Endodermal cell (in vitro differentiated cells): ENCODE measurements around the gene TPK1. TPM values are rescaled to one million over a fixed set of nuclear protein-coding genes. Genes with fewer than 3 reads are reported as not detected.

ENCODE experiments used
- DNase-seq: peaks from one replicate; pipeline ENCODE4 v3.0.0-alpha.2; 2017
- H3K27ac ChIP-seq: 2 replicates; pipeline ENCODE4 v1.5.1; 2013; ENCODE audit warnings: mild to moderate bottlenecking, low read depth, low read length, moderate library complexity
- H3K27me3 ChIP-seq: 2 replicates; pipeline ENCODE4 v1.6.1; 2013; ENCODE audit warnings: mild to moderate bottlenecking, low read length, moderate library complexity; ENCODE audit not compliant: insufficient read depth, control insufficient read depth, poor library complexity, severe bottlenecking
- H3K36me3 ChIP-seq: 2 replicates; pipeline ENCODE4 v1.7.0; 2013; ENCODE audit warnings: mild to moderate bottlenecking, low read length, moderate library complexity; ENCODE audit not compliant: control insufficient read depth, insufficient read depth
- H3K4me1 ChIP-seq: one replicate; pipeline ENCODE4 v1.7.0; 2013; ENCODE audit warnings: low read length; ENCODE audit not compliant: control insufficient read depth, insufficient read depth
- H3K4me3 ChIP-seq: 2 replicates; pipeline ENCODE4 v1.5.1; 2013; ENCODE audit warnings: mild to moderate bottlenecking, low read length, moderate library complexity
- H3K9ac ChIP-seq: 2 replicates; pipeline ENCODE4 v1.6.1; 2013; ENCODE audit warnings: mild to moderate bottlenecking, low read length, moderate library complexity; ENCODE audit not compliant: poor library complexity, severe bottlenecking; ENCODE audit errors: extremely low read depth
- H3K9me3 ChIP-seq: 2 replicates; pipeline ENCODE4 v1.6.1; 2013; ENCODE audit warnings: mild to moderate bottlenecking, low read length, moderate library complexity; ENCODE audit not compliant: control insufficient read depth
- H3K27ac Mint-ChIP-seq: 2 replicates; pipeline ENCODE4 v1.8.0; 2020; ENCODE audit warnings: mixed read lengths
- H3K27me3 Mint-ChIP-seq: 2 replicates; pipeline ENCODE4 v1.8.0; 2021; ENCODE audit warnings: mild to moderate bottlenecking, mixed read lengths; ENCODE audit not compliant: insufficient read depth
- H3K36me3 Mint-ChIP-seq: 2 replicates; pipeline ENCODE4 v1.8.0; 2020; ENCODE audit warnings: low read depth, mixed read lengths
- H3K4me1 Mint-ChIP-seq: 2 replicates; pipeline ENCODE4 v1.8.0; 2020; ENCODE audit warnings: mixed read lengths
- H3K4me3 Mint-ChIP-seq: 2 replicates; pipeline ENCODE4 v1.8.0; 2020; ENCODE audit warnings: mild to moderate bottlenecking, moderate library complexity, mixed read lengths
- H3K9me3 Mint-ChIP-seq: 2 replicates; pipeline ENCODE4 v1.8.0; 2020; ENCODE audit warnings: mild to moderate bottlenecking, mixed read lengths
- CTCF ChIP-seq: fragments of 200-600 bp; sonication (generic); conservative IDR thresholded peaks from 2 replicates; pipeline ENCODE4 v1.5.0; 2021; ENCODE audit warnings: antibody characterized with exemption, mild to moderate bottlenecking
- WGBS, 2 experiments: methylation state at CpG; one replicate each; pipeline versions ENCODE4 v1.1.5 to v1.1.7; 2013; ENCODE audit warnings: missing lambda C conversion rate in 2 of 2, mixed read lengths in 1 of 2; ENCODE audit not compliant: insufficient coverage in 1 of 2, insufficient read length in 1 of 2; 5-methylcytosine and 5-hydroxymethylcytosine counted together
- total RNA-seq, 2 donors: library from RNA; stranded (reverse); fragmentation: NEBNext Ultra II Directional in 1 of 2; extraction: Animal tissue kit (Norgen Biotek cat#: 25700) in 1 of 2; gene quantifications; 2 replicates in 1 of 2; 3 replicates in 1 of 2; pipeline ENCODE4 v1.2.1, GENCODE V29; 2021

TPK1 gene
- total RNA-seq, 2 donors from 2014 or later, result 9.7 TPM

GRCh38 chr7:144873316-144873845 lies 37.5 kb upstream of the TPK1 start:
- Mint-ChIP-seq H3K27ac (peak overlapping the region; percentile 67), H3K4me1 (peaks cover 35% of the 10 kb centered on the region), H3K9me3 (peaks cover 19% of the 10 kb centered on the region), H3K36me3 (no peaks in the 10 kb centered on the region), H3K4me3 (no peak overlapping the region), H3K27me3 (peaks cover 8% of the 10 kb centered on the region)
- Histone ChIP-seq H3K27me3 (no peaks in the 10 kb centered on the region), H3K9me3 (peaks cover 27% of the 10 kb centered on the region), H3K27ac (no peak overlapping the region), H3K9ac (no peak overlapping the region), H3K36me3 (no peaks in the 10 kb centered on the region), H3K4me3 (no peak overlapping the region), H3K4me1 (peaks cover 3% of the 10 kb centered on the region)
- WGBS, 2 experiments, result 67 to 82% methylated on average over 2 to 13 of the region's 13 CpGs
- DNase-seq, result no peak
- no peak for TF ChIP-seq CTCF

- TF ChIP-seq CTCF, result no peak
- Histone ChIP-seq H3K4me3 (no peak overlapping the region), H3K36me3 (no peaks in the 10 kb centered on the region), H3K9ac (no peak overlapping the region), H3K27ac (no peak overlapping the region), H3K9me3 (peaks cover 9% of the 10 kb centered on the region), H3K4me1 (peaks cover 3% of the 10 kb centered on the region), H3K27me3 (no peaks in the 10 kb centered on the region)
- Mint-ChIP-seq H3K36me3 (no peaks in the 10 kb centered on the region), H3K9me3 (peaks cover 2% of the 10 kb centered on the region), H3K4me1 (peaks cover 25% of the 10 kb centered on the region), H3K27me3 (peaks cover 12% of the 10 kb centered on the region), H3K4me3 (no peak overlapping the region), H3K27ac (no peak overlapping the region)
- no peak for DNase-seq
- 90 to 98% methylated on average over 5 to 8 of the region's 8 CpGs for WGBS, 2 experiments
These were observed 33.2 kb upstream of the TPK1 start for GRCh38 chr7:144869082-144869481.

- WGBS, 2 experiments, result 93 to 96% methylated on average over 3 of the region's 3 CpGs
- peaks cover 11% of the 10 kb centered on the region for H3K27me3 Mint-ChIP-seq
These were observed 30.3 kb upstream of the TPK1 start for GRCh38 chr7:144866189-144866588.

More at GRCh38 chr7:144866189-144866588, 30.3 kb upstream of the TPK1 start:
- peaks cover 3% of the 10 kb centered on the region for H3K4me1 Mint-ChIP-seq
- no peaks in the 10 kb centered on the region for H3K9me3 Mint-ChIP-seq
- no peaks in the 10 kb centered on the region for H3K9me3 ChIP-seq
- H3K36me3 ChIP-seq, result no peaks in the 10 kb centered on the region
- H3K4me1 ChIP-seq, result peaks cover 4% of the 10 kb centered on the region
- no peak overlapping the region for H3K4me3 Mint-ChIP-seq
- no peak overlapping the region for H3K9ac ChIP-seq
- no peak for TF ChIP-seq CTCF
- no peaks in the 10 kb centered on the region for H3K36me3 Mint-ChIP-seq
- no peak overlapping the region for H3K27ac Mint-ChIP-seq
- H3K27me3 ChIP-seq, result no peaks in the 10 kb centered on the region
- H3K4me3 ChIP-seq, result no peak overlapping the region
- DNase-seq, result no peak
- H3K27ac ChIP-seq, result no peak overlapping the region
